HS-27A (cell line): ENCODE measurements around the gene DNAH14.
"Not testable (repeated sequence)": the region's sequence is repeated elsewhere in the genome, so short reads cannot be mapped to it uniquely, and the experiment has no call there.

Experiments used
- DNase-seq: peaks from one replicate; pipeline ENCODE4 v3.0.0-alpha.2; 2012; ENCODE audit warnings: low read depth, missing footprints

Gene DNAH14

DNA sequence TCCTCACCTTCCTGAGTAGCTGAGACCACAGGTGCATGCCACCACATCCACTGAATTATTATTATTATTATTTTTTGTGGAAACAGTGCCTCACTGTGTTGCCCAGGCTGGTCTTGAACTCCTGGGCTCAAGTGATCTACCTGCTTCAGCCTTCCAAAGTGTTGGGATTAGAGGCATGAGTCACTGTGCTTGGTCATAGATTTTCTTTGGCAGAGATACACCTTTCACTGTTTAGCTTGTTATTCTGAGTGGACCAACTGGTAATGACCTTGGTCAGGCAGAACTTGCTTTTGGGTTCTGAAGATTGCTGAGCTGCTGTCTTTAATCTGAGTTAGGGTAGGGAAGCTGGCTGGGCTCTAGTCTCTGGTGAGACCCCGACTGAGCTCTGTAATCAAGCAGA, 66.8 kb downstream of the DNAH14 start:
- DNase-seq: no peak

DNA sequence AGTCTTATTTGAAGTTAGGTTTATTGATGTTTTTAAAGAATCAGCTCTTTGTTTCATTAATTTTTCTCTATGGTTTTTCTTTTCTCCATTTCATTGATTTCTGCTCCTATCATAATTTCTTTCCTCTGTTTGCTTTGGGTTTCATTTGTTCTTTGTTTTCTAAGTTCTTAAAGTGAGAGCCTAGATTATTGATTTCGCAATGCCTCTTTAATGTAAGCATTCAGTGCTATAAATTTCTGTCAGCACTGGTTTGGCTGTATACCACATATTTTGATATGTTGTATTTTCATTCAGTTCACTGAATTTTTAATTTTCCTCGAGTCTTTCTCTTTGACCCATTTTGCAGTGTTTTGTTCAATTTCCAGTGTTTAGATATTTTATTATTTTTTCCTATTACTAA, 68.7 kb downstream of the DNAH14 start:
- DNase-seq: no peak

DNA sequence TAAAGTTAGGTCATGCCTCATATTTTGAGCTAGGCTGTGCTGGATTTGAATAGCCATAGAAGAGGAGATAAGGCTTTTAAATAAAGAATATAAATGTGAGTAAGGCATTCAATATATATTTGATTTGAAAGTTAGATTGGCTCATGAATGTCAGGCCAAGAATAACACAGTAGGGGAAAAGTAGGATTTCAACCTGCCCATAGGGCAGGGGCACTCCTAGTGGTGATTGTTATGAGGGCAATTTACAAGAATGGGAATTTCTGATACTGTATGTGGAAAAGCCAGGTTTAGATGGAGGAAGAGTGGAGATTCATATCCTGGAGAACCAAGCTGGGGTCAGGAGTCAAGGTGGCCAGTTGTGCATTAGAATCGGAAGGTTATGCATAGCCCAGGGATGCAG, 74.9 kb downstream of the DNAH14 start:
- DNase-seq: no peak

DNA sequence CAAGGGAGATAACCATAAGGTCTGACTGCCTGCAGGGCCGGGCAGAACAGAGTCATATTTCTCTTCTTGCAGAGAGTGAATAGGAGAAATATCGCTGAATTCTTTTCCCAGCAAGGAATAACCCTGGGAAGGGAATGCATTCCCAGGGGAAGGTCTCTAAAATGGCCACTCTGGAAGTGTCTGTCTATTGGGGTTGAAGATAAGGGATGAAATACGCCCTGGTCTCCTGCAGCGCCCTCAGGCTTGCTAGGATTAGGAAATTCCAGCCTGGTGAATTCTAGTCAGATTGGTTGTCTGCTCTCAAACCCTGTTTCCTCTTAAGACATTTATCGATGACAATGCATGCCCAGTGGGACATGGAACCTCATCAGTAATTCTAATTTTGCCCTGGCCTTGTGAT, 76.9 kb downstream of the DNAH14 start:
- DNase-seq: not testable (repeated sequence)

DNA sequence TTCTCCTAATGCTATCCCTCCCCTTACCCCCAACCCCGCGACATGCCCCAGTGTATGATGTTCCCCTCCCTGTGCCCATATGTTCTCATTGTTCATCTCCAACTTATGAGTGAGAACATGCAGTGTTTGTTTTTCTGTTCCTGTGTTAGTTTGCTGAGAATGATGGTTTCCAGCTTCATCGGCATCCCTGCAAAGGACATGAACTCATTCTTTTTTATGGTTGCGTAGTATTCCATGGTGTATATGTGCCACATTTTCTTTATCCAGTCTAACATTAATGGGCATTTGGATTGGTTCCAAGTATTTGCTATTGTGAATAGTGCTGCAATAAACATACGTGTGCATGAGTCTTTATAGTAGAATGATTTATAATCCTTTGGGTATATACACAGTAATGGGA, 78.6 kb downstream of the DNAH14 start:
- not testable (repeated sequence) for DNase-seq

DNA sequence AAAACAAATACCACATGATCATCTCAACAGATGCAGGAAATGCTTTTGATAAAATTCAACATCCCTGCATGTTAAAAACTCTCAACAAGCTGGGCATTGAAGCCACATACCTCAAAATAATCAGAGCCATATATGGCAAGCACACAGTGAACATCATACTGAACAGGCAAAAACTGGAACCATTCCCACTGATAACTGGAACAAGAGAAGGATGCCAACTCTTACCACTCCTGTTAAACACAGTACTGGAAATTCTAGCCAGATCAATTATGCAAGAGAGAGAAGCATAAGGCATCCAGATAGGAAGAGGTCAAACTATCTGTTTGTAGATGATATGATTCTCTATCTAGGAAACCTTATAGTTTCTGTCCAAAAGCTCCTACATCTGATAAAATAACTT, 91.6 kb downstream of the DNAH14 start:
- no peak for DNase-seq

DNA sequence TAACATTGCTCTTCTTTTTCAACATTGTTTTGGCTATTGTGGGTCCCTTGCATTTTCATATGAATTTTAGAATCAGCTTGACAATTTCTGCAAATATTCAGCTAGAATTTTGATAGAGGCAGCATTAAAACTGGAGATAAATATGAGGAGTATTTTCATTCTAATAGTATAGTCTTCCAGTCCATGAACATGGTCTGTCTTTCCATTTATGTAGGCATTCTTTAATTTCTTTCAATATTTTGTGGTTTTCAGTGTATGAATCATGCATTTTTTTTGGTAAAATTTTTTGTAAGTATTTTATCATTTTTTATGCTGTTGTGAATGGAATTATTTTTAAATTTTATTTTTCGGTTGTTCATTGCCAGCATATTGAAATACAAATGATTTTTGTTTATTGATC, 97.2 kb downstream of the DNAH14 start:
- no peak for DNase-seq

DNA sequence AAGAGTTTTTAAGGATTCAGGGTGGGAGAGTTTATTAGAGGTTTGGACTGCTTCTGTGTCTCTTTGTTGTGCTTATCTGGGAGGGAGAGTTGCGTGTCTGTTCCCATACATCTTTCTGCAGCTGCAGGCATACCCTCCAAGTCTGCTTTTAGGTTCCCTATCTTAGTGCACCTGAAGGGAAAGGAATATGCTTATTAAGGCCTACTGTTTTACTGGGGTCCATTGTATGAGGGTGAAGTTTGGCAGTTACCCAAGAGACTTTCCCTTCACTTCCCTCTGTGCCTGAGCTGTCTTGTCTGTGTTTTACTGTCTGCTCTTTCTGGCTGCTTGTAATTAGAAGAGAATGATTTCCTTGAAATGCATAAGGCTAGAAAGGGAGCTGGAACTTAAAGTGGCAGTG, 107.0 kb downstream of the DNAH14 start:
- not testable (repeated sequence) for DNase-seq

DNA sequence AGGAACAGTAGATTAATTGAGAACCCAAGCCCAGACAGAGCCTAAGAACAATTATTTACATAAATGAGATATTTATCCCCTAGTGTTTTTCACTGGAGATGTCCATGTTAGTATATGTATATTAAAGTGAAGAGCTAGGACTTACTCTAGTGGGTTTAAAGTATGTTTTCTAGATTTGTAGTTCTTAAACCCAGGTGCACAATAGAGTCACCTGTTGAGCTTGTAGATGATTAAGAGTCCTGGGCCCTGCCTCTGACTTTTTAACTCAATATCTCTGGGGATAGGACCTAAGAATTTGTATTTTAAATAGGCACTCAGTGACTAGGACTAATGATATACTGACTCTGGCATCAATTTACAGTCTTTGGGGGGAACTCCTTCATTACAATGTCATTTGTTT, 112.8 kb downstream of the DNAH14 start:
- no peak for DNase-seq

DNA sequence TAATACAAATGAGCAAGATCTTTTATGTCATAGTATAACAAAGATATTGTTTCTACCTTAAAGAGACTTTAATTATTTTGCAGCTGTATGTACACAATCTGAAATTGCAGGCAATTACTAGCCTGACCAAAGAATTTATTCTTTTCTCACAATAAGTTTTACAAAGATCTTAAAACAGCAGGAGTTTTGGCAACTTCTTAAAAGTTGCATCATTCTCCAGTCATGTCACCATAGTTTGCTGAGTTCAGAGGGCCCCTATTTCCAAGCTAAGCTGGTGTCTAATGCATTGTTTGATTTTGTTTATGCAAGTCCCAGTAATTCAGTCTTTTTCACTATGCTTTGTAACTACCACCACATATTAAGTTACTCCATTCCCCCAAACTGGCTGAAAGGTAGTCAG, 114.8 kb downstream of the DNAH14 start:
- DNase-seq: no peak

DNA sequence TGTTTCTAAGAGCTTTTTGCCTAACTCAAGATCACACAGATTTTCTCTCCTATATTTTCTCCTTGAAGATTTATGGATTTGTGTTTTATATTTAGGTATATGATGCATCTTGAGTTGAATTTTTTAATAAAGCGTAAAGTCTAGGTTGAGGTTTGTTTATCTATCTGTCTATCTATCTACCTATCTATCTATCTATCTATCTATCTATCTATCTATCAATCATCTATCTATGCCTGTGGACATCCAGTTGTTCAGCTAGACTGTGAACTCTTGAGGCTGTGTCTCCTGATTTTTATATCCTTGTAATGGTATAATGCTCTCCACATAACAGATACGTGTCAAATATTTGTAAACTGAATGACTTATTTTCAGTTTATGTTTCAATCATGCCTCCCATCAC, 120.1 kb downstream of the DNAH14 start:
- DNase-seq: no peak

DNA sequence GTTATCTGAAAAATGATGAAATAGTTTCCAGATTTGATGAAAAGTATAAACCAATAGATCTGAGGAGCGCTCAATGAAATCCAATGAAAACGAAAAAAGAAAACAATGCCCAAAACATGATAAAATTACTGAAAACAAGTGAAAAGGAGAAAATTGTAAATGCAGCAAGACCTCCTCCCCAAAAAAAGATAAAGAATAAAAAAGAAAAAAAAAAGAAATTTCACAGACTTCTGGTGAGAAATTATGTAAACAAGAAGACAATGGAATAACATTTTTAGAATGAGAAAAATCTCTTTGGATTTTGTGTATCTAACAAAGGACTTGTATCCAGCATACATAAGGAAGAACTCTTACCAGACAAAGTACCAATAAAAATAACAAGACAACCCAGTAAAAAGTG, 134.2 kb downstream of the DNAH14 start:
- no peak for DNase-seq

DNA sequence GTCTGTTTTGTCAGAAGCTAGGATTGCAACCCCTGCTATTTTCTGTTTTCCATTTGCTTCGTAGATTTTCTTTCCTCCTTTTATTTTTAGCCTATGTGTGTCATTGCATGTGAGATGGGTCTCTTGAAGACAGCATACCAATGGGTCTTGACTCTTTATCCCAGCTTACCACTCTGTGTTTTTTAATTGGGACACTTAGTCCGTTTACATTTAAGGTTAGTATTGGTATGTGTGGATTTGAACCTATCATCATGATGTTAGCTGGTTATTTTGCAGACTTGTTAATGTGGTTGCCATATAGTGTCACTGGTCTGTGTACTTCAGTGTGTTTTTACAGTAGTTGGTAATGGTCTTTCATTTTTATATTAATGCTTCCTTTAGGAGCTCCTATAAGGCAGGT, 141.5 kb downstream of the DNAH14 start:
- no peak for DNase-seq

DNA sequence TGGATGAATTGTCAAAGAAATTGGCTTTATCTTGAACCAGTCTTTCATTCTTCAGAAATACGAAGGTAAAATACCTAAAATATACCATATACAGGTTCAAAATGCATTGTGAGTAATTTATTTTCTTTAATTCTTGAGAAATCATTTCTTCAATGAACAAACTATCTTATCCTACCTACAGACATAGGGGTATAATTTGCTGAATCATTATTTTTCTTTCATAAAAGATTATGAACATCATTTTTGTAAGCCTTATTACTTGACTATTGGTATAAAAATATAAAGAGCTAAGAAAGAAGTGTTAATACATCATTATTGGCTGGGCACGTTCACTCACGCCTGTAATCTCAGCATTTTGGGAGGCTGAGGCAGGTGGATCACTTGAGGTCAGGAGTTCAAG, 167.7 kb downstream of the DNAH14 start:
- DNase-seq: no peak

DNA sequence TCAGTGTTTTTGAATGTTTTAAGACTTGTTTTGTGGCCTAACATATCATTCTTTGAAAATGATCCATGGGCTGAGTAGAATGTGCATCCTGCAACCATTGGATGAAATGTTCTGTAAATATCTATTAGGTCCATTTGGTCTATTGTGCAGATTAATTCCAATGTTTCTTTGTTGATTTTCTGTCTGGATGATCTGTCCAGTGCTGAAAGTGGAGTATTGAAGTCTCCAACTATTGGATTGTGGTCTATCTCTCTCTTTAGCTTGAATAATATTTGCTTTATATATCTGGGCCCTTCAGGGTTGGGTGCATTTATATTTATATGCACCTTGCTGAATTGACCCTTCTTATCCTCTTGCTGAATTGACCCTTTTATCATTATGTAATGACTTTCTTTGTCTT, 181.5 kb downstream of the DNAH14 start:
- no peak for DNase-seq

DNA sequence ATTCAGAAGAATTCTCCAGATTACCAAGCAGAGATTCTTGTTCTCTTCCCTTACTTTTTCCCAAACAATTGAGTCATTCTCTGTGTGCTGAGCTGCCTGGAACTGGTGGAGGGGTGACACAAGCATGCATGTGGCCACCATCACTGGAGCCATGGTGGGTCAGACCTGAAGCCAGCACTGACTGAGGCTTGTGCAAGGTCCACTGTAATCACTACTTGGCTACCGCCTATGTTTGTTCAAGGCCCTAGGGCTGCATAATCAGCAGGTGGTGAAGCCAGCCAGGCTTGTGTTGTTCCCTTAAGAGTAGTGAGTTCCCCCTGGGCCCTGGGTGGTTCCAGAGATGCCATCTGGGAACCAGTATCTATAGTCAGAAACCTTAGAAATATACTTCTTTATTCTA, 183.8 kb downstream of the DNAH14 start:
- no peak for DNase-seq

DNA sequence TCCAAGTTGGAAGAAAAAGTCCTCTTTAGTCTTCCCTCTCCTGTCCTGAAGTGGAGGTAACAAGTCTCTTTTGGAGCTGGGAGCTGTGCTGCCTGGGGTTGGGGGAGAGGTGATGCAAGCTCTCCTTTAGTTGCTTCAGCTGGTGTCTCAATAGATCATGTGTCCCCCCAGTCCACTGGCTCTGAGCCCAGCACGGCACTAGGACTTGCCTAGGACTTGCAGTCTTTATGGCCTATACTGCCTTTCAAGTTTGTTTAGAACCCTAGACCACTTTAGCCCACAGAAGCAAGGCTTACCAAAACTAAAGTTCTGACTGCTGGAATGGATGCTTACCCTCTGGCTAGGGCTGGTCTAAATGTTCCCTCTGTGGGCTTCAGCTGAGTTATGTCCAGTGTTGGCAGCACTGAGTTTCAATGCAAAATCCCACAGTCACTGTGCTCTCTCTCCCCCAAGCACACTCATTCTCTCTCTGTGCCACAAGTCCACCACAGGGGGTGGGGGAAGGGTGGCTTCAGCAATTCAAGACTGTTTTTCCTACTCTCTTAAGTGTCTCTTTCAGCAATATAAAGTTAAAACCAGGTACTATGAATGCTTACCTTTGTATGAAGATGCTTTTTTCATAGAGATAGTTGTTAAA, 185.0 kb downstream of the DNAH14 start:
- DNase-seq: no peak

DNA sequence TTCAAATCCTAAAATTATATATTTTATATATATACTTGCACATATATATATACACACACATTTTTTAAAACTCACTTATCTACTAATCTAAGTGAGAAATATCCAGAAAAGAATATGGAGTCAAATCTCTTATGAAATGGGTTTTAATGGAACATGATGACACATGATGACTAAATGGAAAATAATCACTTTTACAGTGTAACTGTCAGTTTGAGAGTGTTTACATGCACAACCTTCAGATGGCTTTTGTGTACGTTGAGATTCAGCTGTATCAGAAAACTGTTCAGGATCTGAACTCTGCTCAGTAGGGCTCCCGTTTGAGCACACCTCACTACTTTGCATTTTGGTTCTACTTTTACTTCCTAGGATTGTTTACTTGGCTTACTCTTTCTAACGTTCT, 189.8 kb downstream of the DNAH14 start:
- DNase-seq: no peak

DNA sequence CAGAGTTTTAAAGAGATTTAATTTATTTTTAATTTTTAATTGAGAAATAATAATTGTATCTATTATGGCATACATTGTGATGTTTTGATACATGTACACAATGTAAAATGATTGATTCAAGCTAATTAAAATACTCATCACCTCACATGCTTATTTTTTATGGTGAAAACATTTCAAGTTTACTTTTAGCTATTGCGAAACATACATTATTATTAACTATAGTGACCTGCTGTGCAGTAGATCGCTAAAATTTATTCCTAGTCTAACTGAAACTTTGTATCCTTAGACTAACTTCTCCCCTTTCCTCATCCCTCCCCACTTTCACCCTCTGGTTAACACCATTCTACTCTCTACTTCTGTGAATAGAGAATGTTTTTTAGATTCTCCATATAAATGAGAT, 191.6 kb downstream of the DNAH14 start:
- no peak for DNase-seq

DNA sequence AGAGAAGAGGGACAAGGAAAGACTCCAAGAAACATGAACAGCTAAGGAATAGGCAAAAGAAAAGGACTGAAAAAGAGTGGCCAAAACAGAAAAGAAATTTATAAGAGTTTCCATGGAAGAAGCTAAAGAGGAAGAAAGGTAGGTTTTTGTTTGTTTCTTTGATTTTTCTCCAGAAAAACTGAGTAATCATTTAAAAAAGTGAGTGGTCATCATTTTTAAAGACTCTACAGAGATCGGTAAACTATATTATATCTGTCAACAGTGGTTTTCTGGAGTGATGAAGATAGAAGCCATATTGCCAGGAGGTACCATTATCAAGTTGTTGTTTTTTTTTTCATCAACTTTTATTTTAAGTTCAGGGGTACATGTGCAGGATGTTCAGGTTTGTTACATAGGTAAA, 202.4 kb downstream of the DNAH14 start:
- no peak for DNase-seq

DNA sequence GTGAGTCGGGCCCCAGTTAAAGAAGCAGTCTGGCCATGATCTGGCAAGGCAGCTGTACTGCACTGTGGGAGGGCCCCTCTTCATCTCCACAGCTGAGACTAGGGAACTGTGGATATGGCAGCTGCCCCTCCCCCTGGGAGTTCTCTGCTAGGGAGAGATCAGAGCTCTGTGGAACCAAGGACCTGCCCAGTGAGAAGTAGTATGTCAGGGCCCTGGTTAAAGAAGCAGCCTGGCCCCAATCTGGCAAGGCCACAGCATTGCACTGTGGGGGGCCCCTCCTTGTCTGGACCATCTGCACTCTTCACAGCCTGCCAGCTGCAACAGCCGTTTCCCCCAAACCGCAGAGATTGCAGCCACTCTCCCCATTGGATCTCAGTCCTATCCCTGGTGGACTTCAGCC, 208.5 kb downstream of the DNAH14 start:
- DNase-seq: no peak

DNA sequence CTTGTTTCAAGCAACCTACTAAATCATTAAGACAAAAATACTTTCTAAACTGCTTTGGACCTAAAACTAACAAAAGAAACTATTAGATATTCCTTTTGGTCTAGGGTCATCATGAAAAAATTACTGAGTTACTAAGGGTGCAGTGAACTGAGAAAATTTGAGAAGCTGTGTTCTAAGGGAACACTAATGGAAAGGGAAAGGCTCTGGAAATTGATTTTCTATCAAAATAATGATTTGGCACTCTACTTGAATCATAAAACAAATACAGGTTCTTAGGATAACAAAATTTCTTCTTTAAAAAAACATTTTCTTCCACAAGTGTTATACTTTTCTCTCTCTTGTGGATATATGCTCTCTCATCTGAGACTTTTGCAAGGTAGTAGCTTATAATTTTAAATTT, 213.5 kb downstream of the DNAH14 start:
- no peak for DNase-seq

DNA sequence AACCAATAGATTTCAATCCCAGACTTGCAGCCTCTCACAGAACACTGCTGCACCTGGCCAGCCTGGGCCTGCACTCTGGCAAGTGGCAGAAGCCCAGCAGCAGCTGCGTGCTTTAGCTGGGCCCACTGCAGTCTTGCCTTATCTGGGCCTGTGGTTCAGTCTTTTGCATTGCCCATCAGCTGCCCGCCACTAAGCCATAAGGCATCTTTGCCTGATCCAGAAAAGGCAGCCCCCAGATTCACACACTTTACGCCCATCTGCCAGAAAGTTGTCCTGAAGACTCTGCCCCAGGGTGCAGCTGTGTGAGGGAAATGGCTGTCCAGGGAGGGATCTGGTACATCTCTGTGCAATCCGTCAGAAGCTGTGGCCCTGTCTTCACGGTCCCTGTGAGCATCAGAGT, 217.0 kb downstream of the DNAH14 start:
- no peak for DNase-seq

DNA sequence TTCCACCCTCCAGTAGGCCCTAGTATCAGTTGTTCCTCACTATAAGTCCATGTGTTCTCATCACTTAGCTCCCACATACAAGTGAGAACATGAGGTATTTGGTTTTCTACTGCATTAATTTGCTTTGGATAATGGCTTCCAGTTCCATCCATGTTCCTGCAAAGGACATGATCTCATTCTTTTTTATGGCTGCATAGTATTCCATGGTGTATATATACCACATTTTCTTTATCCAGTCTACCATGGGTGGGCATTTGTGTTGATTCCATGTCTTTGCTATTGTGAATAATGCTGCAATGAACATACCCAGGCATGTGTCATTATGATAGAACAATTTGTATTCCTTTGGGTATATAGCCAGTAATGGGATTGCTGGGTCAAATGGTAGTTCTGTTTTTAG, 218.3 kb downstream of the DNAH14 start:
- DNase-seq: not testable (repeated sequence)

DNA sequence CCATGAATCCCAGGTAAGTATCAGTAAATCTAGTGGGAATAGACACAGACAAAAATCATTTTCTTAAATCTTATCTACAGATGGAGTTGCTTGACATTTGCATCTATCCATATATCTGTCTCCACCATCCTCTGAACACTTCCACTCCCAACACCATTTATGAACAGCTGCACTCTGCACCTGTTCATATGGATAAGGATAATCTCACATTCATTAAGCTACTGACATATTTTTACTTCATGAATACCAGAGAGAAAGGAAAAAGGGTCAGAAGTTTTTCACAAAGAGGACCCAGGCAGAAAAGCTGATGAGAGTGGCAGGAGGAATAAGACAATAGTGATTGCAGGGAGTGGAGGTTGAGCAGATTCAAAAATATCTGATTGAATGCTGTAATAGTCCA, 222.6 kb downstream of the DNAH14 start:
- DNase-seq: no peak
